Hematopoietic multipotent progenitor cell treated with erythropoietin and hydrocortisone succinate and interleukin-3 and kit ligand, for 15 days (in vitro differentiated cells): ENCODE results near the gene SLC29A3.

ENCODE experiments used
- DNase-seq: peaks from one replicate; pipeline ENCODE4 v3.0.0-alpha.2; 2015; ENCODE audit warnings: low spot score

Gene SLC29A3

DNA sequence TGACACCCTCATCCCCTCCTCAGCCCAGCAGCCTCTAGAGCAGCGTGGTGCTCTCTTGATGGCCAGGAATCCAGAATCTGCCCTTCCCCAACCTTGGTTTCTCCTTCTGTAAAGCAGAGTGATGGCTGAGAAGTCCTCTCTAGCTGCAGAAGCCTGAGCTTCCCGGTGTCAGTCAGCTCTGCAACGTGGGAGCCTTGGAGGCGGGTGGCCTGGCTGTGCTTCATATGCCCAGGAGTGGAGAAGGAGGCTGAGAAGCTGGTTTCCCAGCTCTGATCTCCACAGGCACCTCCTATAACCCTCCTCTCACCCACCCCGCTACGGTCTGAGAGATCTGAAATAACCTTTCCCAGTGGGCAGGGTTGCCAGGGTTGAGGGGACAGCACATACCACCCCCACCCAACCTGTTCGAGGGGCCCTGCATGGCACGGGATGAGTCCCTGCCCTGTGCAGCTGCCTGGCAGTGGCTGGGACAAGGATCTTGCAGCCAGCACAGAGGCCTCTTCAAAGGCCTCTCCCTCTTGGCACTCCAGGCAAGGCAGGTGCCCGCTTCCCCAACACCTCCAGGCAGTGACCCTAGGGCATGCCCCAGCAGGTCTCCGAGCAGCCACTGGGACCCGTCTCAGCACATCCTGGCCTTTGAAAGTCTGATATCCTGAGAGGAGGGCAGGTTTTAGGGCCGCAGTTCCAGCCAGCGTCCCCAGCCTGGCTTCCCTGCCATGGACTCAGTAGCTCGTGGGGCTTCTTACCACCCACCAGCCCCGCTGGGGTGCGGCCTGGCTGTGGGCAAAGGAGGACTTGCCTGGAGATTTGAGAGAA lies 18.3 kb upstream of the SLC29A3 start:
- no peak for DNase-seq

DNA sequence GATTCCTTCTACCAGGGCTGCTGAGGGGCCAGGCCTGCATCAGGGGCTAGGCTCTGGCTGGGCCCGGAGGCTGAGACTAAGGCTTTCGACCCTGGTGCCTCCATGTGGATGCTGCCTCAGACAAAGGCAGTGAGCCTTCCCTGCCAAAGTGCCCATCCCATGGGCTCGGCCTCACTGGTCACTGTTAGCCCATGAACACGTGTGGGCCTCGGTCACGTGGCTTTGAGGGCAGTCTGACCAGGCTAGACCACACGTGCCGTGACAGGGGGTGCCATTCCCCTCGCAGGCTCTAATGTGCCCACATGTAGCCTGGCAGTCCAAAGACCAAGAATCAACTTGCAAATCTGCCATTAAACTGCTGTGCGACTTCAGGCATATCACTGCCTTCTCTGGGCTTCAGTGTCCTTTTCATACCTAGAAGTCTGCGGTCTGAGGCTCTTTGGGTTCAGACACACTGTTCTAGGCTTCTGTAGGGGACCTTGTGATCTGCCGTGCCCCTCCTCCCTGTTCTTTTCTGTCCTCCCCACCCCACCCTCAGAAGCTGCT lies 17.6 kb upstream of the SLC29A3 start:
- no peak for DNase-seq

DNA sequence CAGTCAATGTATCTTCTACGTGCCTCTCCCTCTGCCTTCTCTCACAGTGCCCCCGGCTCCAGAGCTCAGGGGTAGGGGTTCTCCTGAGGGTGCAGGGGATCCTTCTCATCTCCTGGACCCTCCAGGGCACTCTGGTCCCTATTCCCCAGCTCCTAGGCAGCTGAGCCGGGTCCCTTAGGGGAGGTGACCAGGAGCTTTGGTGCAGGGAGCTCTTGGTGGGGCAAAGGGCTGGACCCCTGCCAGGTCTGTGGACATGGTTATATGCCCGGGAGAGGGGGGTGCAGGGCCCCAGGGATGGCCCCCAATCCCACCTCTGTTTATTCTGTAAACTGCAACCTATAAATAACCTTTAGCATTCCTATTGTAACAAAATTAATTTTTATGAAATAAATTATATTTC lies 16.6 kb upstream of the SLC29A3 start:
- DNase-seq: no peak

DNA sequence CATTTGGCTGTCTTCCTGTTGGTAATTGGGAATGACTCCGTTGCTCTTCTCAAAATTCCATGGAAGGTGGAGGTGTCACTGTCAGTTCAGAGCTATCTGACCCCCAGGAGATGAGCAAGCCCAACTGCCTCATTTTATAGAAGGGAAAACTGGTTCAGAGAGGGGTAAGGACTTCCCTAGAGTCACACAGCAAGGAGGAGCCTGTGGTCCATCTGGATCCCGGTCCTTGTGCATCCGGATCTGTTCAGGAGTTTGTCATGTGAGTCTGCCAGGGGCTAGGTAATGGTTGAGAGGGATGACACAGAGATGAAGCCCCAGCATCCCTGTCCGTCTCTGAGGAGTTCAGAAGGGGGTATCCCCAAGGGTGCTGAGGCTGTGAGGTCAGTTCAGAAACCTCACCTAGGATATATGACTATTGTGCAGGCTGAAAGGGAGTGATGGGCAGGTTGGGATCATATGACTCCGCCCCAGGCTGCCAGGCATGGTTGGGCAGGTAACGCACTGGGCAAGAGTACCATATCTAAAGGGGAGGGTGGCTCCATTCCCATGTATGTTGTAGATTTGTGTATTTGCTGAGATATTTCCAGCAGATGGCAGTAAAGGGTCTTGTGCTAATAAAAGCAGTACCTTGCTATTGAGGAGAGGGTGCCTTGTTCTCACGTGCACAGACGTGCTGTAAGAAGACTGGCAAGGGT lies 16.0 kb upstream of the SLC29A3 start:
- peak; percentile 45 for DNase-seq

DNA sequence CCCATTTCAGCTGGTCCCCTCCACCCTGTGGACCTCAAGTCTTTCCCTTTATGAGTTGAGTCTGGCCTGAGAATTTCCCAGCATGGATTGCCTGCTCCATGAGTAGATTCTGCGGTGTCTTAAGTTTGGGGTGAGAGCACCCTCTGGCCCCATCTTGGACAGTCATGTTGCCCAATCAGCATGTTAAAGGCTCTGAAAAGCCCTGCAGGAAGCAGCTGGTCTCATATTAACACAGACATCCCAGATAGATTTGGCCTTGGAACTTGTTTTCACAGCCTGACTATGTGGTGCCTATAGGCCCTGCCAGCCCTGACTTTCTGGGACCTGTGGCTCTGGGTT lies 15.5 kb upstream of the SLC29A3 start:
- no peak for DNase-seq

DNA sequence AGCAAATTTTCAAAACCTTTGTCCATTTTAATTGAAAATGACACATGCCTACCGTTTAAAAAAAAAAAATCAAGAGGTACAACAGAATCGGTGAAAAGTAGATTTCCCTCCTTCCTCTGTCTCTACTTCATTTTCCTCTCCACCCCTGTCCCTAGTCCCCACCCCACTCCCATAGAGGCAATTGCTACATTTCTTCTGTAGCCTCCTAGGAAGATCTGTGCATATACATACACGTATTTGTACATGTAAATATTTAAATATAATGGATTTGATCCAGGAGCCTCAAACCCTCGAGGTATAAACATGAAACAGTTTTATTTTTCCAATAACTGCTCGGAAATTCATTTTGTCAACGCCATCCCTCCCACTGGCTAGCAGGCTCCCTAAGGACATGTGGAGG lies 14.1 kb upstream of the SLC29A3 start:
- DNase-seq: no peak

DNA sequence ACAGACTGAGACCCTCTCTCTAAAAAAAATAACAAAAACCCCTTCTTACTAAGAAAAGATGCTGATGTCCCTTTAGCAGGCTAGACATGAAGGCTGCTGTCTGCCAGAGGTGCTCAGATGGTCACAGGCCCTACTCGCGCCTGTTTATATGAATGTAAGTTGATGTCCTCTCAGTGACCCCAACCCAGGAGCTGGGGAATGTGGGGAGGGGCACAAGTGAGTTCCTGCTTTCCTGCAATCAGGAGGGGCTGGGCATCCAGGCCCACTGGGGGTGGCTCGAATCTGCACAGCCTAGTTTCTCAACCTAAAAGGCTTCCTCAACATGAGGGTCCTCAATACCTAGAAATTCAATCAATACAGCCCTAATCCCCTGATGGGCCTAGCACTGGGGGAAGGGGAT lies 12.1 kb upstream of the SLC29A3 start:
- no peak for DNase-seq

DNA sequence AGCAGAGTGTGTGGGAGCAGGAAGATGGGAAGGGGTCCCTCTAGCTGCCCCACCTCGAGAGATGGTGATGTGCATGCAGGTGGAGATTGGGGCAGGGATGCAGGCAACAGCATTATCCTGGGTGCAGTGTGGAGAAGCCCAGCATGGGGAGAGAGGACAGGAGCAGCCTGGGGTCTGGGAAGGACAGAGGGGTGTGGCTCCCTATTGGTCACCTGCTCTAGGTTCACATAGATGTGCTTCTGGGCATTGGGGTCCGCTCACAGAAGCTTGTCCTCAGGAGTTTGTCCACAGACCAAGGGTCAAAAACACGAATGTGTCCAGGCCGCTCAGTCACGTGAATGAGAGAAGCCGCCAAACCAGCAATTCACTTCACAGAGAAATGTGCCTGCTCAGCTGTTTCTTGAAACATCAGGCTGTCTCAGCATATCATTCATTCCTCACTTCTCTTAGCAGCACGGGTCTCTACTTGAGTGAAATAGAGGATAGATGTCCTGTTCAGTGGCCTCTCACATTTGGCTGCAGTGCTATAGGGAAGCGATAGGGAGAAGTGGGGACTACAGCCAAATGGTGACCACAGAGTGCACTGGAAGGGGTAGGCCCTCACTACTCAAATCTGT lies 11.5 kb upstream of the SLC29A3 start:
- no peak for DNase-seq

DNA sequence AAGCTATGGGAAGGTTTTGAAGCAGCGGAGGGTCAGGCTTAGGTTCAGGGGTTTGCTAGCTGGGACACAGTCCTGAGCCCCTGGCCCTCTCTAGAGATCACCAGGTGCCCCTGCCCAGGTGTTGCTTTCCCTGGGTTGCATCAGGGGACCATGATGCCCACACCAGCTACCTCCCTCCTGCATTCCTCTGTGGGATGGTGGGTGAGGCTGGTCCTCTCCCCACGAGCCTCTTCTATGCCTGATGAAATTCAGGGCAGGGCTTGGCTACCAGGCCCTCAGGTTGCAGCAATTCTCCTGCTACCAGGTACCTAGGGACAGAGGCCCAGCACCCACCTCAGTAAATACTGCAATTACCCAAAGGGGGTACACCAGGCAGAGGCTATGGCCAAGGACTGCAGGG lies 10.8 kb upstream of the SLC29A3 start:
- DNase-seq: no peak

DNA sequence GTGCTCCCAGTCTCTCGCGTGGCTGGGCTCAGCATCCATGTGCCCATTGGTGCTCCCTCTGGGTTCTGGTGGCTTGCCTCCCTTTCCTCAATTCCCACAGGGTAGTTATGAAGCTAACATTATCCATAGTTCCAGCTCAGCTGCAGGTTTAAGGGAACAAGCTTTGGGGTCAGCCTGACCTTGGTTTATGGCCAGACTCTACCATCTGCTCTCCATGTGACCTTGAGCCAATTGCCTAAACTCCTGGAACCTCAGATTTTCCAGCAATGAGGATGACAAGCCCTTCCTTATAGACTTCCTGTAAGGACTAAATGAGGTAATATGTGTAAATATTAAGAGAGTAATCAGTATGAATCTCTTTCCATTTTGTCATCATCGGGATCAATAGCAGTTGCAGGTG lies 10.1 kb upstream of the SLC29A3 start:
- DNase-seq: no peak

DNA sequence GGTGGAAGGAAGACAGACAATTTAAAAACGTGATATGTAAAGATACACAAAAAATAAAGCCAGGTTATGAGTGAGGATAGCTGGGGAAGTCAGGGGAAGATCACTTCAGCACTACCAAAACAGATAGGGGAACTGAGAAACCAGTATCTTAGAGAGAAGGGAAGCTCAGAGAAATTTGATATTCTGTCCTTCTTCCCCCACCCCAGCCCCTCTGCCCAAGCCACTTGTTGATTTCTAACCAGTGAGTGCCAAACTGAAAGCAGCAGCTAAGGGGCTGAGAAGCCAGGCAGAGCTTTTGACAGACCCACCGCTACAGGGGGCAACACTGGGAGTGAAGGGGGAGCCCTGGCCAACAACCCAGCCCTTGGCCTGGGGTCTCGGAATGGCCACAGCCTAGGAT lies 9.1 kb upstream of the SLC29A3 start:
- DNase-seq: no peak

DNA sequence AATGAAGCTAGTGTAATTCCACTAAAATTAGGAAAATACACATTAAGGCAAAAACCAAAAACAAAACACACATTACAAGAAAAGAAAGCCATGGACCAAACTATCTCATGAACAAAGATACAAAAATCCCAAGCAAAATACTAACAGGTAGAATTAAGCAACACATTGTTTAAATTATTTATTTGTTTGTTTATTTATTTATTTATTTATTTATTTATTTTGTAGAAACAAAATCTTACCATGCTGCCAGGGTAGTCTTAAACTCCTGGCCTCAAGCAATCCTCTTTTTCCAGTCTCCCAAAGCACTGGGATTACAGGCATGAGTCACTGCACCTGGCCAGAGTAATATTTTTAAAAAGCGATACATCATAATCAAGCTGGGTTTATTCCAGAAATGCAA lies 6.8 kb upstream of the SLC29A3 start:
- DNase-seq: no peak

DNA sequence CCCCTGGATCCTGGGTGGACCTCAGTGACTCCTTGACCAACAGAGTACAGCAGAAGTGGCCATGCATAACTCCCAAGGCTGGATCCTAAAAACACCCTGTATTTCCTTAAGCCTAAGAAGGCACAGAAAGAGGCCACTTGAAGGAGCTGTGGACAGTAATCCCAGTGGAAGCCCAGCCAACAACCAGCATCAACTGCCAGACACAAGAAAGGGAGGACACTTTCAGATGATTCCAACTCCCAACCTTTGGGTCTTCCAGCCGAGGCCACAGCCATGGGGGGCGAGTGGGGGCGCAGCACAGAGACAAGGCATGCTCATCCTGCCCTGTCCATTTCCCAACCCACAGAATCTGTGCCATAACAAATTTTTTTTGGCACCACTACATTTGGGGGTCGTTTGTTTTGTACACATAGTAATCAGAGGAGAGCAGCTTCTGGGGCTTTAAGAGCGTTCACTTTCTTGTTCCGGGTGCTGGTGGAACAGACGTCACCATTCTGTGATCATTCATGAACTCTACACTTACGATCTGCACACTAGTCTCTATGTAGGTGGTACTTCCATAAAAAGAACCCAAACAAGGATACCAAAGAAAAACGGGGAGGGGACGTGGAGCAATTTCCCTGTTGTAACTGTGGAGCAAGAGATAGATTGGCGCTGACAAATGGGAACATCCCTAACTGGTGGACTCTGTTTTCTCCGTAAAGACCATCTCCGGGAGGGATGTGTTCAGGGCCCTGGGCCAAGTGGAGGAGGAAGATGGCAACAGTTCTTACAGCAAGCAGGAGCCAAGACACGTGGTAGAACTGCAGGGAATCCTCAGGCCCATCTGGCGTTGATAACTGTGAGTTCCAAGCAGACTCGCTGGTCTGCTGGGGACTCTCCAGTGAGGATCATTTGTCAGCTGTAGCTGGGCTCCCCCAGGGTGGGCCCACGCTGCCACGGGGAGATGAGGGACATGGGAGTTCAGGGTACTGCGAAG lies 6.0 kb upstream of the SLC29A3 start:
- no peak for DNase-seq

DNA sequence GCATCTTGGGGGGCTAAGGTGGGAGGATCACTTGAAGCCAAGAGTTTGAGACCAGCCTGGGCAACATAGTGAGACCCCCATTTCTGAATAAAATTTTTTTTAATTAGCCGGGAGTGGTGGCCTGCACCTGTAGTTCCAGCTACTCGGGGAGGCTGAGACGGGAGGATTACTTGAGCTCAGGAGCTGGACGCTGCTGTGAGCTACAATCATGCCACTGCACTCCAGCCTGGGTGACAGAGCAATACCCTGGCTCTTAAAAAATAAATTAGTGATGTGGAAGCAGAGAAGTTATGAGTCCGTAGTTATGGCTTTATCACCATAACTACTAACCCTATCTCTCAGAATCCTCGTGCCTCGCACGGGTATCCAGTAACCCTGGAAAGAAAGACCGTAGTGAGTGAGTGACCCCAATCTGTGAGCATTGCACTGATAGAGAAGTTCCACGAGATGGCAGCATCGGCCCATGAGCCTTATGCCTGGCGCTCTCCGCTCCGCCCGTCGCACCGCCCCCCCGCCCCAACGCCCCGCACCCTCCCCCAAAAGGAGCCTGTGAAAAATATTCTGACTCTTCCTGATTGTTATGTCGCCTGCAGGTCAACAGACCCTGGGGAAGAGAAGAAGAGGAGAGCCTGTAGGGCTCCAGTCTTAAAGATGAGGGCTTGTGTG lies 4.9 kb upstream of the SLC29A3 start:
- peak; percentile 54 for DNase-seq

DNA sequence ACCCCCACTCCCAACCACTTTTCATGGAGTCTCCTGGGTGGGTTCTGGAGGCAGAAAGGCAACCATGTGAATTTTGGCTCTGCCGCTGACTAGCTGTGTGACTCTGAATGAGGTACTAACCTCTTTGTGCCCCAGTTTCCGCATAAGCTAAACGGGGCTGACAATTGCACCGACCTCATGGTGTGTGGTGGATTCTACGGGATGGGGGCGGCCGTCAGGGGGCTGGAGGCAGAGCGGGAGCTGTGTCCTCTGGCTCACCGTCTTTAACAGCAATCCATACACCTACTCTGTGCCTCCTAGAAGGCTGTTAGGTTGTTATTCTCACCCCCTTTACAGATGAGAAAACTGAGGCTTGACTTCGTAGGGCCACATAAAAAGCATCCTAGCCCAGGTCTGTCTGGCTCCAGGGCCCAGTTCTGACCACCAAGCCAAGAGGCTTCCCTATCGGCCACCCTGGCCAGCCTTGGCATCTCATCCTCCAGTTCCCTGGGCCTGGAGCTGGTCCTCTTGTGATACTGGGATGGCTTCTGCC lies 4.3 kb upstream of the SLC29A3 start:
- no peak for DNase-seq

DNA sequence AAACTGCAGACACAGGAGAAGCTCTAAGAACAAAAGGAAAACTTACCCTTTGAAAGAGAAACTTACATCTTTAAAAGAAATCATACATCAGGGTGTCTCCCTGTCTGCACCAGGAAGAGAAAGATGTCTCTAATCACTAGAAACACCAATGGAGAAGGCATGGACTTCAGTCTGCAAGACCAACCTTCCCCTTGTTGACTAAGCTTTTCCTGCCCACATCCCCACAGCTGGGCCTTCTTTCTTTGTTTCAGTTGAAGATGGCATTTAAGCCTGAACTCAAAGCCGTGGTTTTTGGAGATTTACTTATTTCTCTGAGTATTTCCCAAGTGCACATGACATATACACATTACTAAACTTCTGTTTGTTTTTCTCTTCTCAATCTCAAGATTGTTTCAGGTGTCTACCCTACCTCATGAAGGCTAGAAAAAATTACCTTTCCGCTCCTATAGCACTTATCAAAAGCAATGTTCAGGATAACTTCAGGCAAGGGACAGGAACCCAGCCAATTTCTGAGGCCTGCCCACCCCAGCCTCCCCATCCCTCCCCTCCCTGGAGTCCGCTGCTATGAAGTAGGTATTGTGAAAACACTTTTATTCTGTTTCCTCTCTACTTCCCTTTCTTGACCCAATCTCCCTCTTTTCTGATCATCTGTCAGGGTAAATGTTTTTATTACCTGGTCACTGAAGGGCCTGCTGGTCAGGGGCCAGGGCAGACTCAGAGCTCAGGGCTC lies 2.8 kb upstream of the SLC29A3 start:
- DNase-seq: no peak

DNA sequence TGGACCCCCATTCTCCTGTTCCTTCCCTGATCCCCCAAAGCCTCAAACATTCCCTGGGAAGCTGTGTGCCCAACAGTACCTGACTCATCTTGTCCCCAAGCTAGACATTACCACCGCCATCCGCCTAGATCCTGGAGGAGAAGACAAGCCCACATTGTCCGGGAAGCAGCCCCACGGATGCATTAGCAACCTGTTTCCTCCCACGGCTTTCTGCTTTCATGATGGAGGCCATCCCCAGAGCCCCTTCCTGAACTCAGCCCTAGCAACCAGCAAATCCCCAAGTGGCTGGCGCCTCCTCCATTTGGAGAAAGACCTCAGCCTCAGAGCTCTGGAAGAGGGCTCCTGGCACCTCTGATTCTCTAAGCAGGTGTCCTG lies 2.3 kb upstream of the SLC29A3 start:
- no peak for DNase-seq

DNA sequence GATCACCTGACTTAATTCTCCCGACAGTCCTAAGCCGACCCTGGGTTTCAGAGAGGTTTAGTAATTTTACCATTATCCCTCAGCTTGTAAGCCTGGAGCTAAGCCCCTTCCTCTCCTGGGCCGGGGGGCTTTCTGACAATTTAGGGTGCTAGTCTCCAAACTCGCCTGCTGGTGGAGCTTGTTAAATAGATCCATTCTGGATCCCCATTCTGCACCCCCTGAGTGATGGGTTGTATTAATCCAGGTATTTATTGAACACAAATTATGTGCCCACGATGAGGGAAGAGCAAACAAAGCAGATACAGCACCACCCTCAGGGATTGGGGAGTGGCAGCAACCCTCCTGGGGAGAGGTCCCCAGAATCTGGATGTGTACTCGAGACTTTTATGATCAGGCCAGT lies 1.3 kb upstream of the SLC29A3 start:
- DNase-seq: no peak

DNA sequence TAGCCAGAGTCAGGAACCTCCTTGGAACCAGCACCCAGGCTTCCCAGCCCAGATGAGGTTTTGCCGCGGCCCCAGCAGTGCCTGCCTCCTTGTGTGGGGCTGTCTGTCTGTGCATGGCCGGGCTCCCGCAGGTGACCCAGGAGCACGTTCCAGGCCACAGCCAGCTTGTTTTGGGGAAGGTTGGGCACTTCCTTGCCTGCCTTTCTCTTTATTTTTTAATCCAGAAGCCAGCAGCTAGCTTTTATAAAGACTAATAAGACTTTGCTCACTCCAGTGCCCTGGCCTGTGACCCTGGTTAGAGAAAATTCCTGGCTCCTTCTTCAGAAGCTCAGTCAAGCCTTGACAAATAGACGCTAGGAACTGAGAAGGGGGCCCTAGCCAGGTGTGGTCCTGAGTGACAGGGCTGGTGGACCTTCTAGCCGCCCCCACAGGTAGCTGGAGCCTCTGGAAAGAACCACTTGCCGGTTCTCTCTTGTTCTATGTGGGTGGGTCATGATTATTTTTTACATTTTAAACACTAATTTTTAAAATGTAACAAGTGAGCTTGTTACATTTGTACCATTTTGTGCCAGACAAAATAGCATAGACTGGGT lies 837 bp downstream of the SLC29A3 start:
- no peak for DNase-seq

DNA sequence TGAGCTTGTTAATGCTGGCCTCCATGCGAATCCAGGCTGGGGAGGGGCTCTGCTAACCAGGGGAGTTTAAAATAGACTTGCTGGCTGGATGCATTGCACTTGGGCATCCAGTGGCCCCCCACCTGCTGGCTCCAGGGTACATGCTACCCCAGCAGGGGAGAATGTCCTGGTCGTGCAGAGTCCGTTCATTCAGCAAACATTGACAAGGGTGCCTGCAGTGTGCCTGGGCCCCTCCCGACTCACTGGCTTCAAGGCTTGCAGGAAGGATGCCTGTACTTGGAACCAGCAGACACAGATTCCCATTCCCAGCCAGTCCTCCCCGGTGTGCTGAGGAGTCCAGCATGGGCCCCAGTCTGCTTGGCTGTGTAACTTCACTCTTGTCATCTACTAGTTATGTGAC lies 1.5 kb downstream of the SLC29A3 start:
- DNase-seq: no peak
